HG02588 (cell line): ENCODE results near the gene SRSF10.
"Not testable (repeated sequence)": the region's sequence is repeated elsewhere in the genome, so short reads cannot be mapped to it uniquely, and the experiment has no call there.

Experiments used
- ATAC-seq: cut with Tn5 transposase; IDR thresholded peaks from one replicate; pipeline ENCODE4 v1.9.1; 2021; ENCODE audit warnings: mild to moderate bottlenecking, moderate library complexity; ENCODE audit not compliant: unreplicated experiment

SRSF10 gene

DNA sequence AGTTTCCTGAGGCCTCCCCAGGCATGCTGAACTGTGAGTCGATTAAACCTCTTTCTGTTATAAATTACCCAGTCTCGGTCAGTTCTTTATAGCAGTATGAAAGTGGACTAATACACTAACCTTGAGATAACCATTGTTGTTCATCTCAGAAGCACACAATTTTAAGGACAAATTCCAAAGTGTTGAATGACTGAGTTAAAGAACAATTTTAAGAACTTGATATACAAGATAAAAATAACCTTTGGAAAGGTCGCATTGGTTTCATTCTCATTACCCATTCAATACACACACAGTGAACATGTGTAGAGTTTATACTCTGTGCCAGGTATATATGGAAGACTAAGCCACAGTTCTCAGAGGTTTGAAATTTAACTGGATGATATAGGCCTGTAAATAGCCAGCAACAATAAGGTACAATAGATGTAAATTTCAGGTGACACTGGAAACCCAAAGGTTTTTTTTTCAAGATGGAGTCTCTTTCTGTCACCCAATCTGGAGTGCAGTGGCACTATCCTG is 19.1 kb upstream of the SRSF10 start:
- no peak for ATAC-seq

DNA sequence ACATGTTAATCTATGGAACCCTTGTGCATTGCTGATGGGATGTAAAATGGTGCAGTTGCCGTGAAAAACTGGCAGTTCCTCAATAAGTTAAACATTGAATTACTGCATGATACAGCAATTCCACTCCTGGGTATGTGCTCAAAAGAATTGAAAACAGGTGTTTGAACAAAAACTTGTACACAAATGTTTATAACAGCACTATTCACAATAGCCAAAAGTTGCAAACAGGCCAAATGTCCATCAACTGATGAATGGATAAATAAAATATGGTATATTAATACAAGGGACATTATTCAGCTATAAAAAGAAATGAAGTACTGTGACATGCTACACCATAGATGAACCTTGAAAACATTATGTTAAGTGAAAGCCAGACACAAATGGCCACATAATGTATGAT is 17.7 kb upstream of the SRSF10 start:
- ATAC-seq = no peak

DNA sequence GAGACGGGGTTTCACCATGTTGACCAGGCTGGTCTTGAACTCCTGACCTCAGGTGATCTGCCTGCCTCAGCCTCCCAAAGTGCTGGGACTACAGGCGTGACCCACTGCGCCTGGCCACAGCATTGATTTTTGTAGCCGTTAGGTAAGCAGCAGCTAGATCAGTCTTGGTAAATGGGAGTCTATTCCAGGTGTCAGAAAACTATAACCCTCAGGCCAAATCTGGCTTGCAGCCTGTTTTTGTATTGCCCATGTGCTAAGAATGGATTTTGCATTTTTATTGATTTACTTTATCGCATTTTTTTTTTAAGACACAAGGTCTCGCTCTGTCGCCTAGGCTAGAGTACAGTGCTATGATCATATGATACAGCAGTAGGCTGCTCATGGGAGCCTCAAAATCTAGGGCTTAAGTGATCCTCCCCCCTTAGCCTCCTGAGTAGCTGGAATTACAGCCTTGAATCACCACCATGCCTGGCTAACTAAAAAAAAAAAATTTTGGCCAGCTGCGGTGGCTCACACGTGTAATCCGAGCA is 16.6 kb upstream of the SRSF10 start:
- ATAC-seq = no peak

DNA sequence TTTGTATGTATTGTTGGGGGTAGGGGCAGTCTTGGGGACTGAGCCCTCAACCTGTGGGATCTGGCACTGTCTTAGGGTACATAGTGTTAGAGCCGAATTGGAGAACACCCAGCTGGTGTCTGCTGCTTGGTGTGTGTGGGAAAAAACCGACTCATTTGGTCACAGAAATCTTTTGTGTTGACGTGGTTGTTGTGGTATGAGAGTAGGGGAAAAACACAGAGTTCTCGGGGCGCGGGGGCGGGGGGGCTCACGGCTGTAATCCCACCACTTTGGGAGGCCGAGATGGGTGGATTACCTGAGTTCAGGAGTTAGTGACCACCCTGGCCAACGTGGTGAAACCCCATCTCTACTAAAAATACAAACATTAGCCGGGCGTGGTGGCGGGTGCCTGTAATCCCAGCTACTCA is 15.3 kb upstream of the SRSF10 start:
- no peak for ATAC-seq

DNA sequence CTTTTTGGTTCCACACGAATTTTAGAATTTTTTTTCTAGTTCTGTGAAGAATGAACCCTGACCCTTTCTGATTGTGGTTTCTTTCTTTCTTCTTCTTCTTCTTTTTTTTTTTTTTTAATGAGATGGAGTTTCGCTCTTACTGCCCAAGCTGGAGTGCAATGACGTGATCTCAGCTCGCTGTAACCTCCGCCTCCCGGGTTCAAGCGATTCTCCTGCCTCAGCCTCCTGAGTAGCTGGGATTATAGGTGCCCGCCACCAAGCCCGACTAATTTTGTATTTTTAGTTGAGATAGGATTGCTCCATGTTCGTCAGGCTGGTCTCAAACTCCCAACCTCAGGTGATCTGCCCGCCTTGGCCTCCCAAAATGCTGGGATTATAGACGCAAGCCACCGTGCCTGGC is 11.9 kb upstream of the SRSF10 start:
- ATAC-seq = not testable (repeated sequence)

DNA sequence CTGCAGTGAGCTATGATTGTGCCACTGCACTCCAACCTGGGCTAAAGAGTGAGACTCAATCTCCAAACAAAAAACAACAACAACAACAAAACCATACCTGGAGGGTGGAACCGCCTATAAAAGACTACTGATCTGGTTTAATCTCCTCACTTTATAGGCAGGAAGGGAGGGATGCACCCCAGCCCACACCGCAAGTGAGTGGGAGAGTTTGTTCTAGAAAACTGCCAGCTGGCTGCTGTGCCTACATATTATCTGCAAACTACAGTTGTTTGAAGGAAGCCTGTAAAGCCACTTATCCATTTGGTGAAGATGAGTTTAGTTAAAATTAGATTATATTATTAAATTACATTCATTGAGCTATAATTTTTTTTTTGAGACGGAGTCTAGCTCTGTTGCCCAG is 9.1 kb upstream of the SRSF10 start:
- no peak for ATAC-seq

DNA sequence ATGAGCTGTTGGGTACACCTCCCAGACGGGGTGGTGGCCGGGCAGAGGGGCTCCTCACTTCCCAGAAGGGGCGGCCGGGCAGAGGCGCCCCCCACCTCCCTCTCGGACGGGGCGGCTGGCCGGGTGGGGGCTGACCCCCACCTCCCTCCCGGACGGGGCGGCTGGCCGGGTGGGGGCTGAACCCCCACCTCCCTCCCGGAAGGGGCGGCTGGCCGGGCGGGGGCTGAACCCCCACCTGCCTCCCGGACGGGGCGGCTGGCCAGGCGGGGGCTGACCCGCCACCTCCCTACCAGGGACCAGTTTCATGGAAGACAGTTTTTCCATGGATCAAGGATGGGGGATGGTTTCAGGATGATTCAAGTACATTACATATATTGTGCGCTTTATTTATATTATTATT is 6.9 kb upstream of the SRSF10 start:
- ATAC-seq = not testable (repeated sequence)

DNA sequence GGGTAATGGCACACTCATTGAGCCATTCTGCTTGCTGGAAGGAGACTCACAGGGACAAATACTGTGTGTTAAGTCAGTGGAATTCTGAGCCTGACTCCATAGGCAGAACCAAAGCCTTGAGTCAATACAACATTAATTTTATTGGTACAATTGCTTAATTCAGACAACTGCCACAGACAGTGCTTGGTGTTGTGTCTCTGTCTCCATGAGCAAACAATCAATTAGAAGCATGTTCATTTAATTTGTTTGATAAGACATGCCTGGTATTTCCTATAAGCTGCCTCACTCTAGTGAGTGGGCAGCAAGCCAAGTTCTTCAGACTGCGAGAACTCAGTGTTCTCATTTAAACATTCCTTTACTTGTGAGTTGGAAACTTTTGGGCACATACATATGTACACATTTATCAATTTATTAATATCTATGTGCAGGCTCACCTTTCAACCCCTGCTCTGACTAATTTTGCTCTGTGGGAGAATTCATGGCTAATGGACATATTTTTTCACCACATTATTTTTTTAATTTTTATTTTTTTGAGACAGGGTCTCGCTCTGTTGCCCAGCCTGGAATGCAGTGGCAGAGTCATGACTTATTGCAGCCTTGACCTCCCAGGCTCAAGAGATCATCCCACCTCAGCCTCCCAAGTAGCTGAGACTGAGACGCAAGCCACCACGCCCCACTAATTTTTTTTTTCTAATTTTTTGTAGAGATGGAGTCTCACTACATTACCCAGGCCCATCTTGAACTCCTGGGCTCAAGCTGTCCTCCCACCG is 4.5 kb upstream of the SRSF10 start:
- ATAC-seq = no peak

DNA sequence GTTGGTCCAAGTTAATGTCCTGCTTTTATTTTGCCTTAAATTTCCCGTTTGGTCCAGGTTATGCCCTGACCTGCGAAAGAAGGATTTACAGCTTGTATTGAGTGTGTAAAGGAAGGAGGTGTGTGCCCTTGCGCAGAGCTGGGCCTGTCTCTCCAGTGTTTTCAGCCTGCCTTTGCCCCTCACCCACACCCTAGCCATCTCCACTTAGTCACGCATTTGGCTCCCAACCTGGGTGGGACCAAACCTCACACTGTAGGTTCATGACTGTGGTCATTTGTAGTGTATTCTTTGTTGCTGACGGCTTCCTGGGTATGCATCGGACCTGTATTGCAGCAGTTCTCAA is 572 bp upstream of the SRSF10 start:
- no peak for ATAC-seq

DNA sequence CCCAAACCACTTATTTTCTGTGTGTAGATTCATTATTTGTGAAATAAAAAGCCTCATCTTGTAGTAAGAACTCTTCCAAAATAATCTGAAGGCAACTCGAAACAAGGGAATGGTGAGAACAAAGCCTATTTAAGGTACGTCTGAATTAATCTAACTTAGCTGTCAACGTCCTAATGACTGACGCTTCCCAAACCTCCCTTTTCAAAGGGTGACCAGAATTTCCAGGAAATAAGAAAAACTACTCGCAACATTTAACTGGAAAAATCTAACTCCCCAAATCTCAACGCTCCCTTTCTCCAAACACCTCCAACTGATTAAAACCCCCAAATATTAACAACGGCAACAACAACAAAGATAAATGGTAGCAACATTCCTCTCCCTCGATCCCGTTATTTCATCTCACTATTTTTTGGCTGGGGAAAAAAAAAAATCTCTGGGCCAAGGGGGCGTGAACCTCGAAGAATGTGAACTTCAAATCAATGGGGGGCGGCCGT is 693 bp downstream of the SRSF10 start:
- ATAC-seq = no peak

DNA sequence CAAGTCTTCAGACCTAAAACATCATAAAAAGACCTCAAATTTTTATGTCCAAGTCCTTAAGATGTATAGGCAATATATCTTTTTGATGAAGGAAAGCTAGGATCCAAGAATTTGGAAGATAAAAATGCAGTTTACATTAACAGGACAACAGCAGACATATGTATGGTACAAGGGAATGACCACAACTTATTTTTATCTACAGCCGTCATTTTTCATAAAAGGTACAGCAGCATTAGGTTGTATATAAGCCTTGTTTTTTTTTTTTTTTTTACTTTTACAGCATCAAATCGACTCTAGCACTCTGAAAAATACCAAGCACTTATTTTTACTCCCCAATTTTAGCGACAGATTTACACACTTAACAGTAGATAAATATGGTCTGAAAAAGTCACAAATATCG is 1.3 kb downstream of the SRSF10 start:
- ATAC-seq = no peak

DNA sequence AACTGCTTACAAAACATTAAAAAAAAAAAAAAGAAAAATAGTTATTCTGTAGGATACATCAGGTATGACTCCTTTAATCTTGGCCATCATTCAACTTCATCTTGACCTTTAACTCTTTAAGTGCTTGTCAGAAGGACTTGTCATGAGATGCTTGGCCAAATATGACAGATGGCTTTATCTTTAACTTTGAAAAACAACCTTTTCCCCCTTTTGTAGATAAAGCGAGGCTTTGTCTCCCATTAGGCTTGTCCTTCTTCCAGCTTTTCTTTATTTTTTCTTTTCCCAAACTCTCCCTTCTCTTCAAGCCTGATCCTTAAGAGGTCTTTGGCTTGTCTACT is 2.3 kb downstream of the SRSF10 start:
- ATAC-seq = no peak

DNA sequence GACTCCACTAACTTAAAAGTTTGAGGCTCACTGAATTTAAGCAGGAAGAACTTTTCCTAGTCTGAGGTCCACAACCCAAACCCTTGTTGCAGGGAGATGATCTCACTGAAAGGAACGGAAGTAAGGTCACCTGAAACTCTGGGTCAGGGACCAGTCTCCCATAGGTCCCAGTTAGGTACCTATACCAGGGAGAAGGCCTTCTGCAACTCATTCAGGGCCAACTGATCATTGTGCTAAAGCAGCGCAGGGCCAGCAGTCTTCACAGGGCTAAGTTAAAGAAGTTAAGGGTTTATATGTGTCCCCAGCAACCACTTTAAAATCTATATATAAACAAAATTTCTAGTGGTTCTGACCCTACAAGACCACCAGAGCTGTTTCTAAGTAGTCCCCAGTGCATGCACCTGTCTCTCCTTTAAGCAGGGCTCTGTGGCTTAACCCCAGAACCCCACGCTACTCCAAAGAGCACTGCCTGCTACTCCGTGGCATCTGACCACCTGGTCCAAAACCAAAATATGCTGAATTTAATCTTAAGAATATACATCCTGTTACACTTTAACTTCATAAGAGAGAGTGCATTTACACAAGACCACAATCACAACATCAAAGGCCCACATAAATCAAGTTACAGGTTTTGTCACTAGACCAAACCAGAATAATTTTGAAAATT is 2.8 kb downstream of the SRSF10 start:
- ATAC-seq = no peak

DNA sequence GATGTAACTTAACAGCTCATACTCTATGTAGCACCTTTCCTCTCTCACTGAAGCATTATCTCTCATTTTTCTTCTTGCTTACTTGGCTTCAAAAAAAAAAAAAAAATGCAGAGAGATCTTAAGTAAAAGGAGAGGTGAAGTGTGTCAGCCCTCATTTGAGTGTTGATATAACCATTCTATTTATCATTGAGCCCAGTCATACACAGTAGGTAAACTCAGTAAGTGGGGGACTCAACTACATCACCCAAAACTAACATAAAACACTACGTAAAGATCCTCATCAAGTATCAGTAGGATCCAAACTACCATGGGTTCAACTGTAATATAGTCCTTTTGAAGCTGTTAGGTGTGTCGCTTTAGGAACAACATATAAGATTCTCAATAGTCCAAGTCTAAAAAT is 12.3 kb downstream of the SRSF10 start:
- ATAC-seq = no peak

DNA sequence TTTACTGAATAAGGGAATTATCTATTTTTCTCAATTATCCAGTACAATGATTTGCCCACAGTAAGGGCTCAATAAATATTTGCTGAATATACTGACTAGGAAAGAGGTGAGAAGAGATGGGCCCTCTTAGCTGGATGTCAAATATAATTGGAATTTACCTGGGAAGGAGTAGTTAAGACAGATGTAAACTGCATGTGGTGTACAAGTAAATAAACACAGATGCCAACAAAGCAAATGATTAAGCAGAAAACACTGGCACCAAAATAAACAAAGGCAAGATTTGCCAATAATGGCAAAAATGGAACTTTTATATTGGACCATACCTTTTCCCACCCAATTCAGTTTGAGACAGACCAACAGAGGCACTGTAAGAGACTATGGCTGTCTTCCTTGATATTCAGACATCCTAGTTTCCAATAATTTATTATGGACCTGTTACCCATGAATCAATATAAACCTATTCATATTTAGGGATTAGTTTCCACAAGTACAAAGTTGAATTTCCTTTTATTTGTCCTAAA is 13.1 kb downstream of the SRSF10 start:
- ATAC-seq = no peak

DNA sequence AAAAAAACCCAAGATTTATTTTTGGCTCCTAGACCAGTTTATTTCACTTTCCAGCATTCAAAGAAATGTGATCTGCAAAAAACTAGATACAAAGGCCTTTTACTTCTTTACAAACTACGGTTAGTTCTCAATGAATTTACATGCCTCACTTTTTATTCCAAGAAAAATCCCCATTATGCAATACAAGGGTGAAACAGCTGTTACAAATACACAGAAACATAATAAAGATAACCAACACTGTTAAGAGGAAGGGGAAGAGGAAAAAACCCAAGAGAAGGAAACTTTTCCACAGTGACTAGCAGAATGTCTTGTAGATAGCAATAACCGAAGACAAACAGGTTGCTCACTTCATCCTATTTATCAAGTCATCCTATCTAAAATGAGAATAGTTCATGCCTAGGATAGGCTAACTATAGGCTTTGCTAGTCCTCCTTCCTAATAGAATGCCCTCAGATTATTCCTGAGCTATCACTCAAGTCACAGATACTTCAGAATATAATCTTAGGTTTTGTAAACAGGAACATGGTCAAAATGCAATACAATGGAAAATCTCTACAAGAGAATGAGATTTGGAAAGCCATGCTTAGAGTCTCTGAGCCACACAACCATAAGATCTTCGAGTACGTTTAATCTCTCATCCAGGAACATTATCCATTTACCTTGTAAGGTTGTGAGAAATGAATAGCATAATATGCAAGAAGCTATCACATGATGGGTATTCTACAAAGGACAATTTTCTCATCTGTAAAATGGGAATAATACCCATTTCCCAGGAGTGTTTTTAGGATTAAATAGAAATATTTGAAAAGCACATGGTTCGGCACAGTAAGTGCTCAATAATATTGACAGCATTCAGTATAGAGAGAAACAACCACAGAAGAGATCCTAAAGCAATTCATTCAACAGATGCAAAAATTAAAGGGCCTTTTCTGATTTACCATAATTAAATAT is 15.1 kb downstream of the SRSF10 start:
- no peak for ATAC-seq

DNA sequence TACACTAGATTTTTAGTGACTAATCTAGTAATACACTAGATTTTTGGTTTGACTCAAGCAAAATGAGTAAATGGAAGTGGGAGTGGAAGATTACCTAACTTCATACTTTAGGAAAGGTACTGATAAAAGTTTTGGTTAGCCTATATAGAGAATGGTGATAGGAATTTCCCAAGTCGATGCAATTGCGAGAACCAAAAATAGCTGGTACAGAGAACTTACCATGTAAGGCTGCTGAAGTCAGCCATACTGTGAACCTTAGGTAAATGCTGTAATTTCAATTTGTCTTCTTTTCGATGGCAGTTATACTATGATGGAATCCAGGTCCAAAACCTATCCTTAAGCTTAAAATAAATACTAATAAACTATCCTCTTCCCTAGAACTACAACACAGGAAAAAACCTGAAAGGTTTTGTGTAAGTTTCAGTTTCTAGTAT is 15.9 kb downstream of the SRSF10 start:
- no peak for ATAC-seq

DNA sequence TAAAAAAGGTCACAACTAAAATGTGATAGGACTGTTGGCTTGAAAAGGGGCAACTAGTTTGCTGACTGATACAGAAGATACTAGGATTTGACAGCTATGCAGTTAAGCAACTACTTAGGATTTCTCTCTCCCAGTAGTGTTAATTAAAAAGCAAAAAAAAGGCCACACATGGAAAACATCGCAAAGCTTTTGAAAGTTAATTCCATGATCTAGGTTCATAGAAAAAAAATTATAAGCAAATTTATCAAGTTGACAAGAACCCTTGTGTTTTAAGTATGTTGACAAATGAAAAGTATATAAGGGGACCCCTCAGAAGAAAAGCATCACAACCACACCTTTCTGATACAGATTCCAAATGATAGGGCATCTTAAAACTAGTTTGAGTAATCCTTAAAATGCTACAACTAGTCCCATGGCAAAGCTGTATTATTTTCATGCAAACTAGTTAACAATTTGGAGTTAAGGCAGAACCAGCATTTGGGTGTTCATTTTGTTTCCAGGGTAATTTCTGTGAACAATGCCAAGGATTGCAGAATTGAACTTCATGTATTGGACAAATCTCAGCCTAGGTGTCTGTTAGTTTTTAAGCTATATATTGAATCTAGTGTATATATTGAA is 16.4 kb downstream of the SRSF10 start:
- ATAC-seq = no peak

DNA sequence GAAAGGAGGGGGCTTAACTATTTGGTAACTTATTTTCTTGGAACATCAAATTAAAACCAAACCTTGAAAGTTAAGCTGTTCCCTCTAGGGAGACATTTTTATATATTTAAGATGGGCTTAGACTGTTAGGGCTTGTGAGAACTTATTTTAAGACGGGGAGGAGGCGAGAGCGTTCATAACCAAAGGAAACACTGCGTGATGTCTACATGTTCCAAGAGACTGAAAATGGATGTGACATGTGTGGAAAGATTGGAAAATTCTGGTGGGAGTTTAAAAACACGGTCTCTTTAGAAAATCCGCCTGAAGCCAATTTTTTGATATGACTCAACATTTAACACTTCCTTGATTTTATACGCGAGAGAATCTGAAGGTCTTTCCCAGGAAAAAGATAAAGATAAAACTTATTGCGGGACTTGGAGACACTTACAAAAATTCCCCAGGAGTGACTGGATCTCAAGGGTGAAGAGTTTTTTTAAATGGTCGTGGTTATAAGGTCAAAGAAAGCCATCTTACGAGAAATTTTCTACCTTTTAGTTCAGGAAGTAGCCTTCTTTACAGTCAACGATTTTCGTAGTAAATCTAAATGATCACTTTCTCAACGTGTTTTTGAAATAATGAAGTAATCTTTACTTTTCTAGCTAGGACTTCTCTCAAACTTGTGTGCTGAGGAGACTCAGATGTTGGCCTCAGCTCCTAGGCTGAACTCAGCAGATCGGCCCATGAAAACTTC is 19.7 kb downstream of the SRSF10 start:
- no peak for ATAC-seq
